Thymus (tissue), 11 donors: Measurements from ENCODE around the gene SLC6A18. TPM values are rescaled to one million over a fixed set of nuclear protein-coding genes. Genes with fewer than 3 reads are reported as not detected.
"Not testable (repeated sequence)": the region's sequence is repeated elsewhere in the genome, so short reads cannot be mapped to it uniquely, and the experiment has no call there.

Experiments used
- DNase-seq, 9 donors: peaks; one replicate each; pipeline ENCODE4 v3.0.0-alpha.2; 2013; ENCODE audit warnings: low spot score in 9 of 9, low read depth in 6 of 9, missing footprints in 1 of 9
- H3K27ac ChIP-seq, 2 donors: one replicate each; pipeline ENCODE4 v1.5.1; 2013; ENCODE audit warnings: control low read depth in 1 of 2, low read depth in 1 of 2, low read length in 1 of 2, mild to moderate bottlenecking in 1 of 2, moderate library complexity in 1 of 2
- H3K27me3 ChIP-seq, 2 donors: one replicate each; pipeline ENCODE4 v1.5.1; 2013; ENCODE audit warnings: low read length in 1 of 2; ENCODE audit not compliant: control insufficient read depth in 2 of 2, insufficient read depth in 1 of 2
- H3K36me3 ChIP-seq, 2 donors: one replicate each; pipeline ENCODE4 v1.5.1; 2013; ENCODE audit warnings: low read length in 1 of 2, mild to moderate bottlenecking in 1 of 2, moderate library complexity in 1 of 2; ENCODE audit not compliant: control insufficient read depth in 2 of 2, insufficient read depth in 2 of 2
- H3K4me1 ChIP-seq, 2 donors: one replicate each; pipeline ENCODE4 v1.5.1; 2013; ENCODE audit warnings: low read length in 2 of 2; ENCODE audit not compliant: control insufficient read depth in 2 of 2, insufficient read depth in 2 of 2
- H3K4me3 ChIP-seq, 2 donors: one replicate each; pipeline ENCODE4 v1.5.1; 2013; ENCODE audit warnings: low read length in 2 of 2, control low read depth in 1 of 2, mild to moderate bottlenecking in 1 of 2
- H3K9me3 ChIP-seq, 2 donors: one replicate each; pipeline ENCODE4 v1.5.1; 2013; ENCODE audit warnings: low read length in 1 of 2, mild to moderate bottlenecking in 1 of 2; ENCODE audit not compliant: control insufficient read depth in 2 of 2, insufficient read depth in 1 of 2
- WGBS: extraction: QIAGEN DNeasy Blood & Tissue Kit; methylation state at CpG from one replicate; pipeline ENCODE4 v1.1.7; 2013; 5-methylcytosine and 5-hydroxymethylcytosine counted together
- polyA plus RNA-seq: library from polyadenylated mRNA; stranded (reverse); fragments of 200-250 nt; gene quantifications from one replicate; pipeline ENCODE4 v1.2.3, GENCODE V29; 2013
- total RNA-seq: library from RNA; stranded (reverse); fragments of 120-200 nt; gene quantifications from one replicate; pipeline ENCODE4 v1.2.4, GENCODE V29; 2013
- donor health status: healthy.

SLC6A18 gene
- total and polyA plus RNA-seq, 2 donors, result 0.05 TPM; not detected in 1

GRCh38 chr5:1282131-1282992, 57.2 kb downstream of the SLC6A18 start:
- WGBS, result 94% methylated on average over 37 of the region's 37 CpGs
- Histone ChIP-seq H3K36me3 (peaks cover 43 to 49% of the 10 kb centered on the region in 2 donors), H3K9me3 (peaks cover 19 to 33% of the 10 kb centered on the region in 2 donors), H3K4me1 (peaks cover 3 to 5% of the 10 kb centered on the region in 2 donors), H3K27me3 (no peaks in the 10 kb centered on the region), H3K27ac (peak overlapping the region in 1 of 2 donors; percentile 32), H3K4me3 (no peak overlapping the region)
- no peak for DNase-seq

DNA sequence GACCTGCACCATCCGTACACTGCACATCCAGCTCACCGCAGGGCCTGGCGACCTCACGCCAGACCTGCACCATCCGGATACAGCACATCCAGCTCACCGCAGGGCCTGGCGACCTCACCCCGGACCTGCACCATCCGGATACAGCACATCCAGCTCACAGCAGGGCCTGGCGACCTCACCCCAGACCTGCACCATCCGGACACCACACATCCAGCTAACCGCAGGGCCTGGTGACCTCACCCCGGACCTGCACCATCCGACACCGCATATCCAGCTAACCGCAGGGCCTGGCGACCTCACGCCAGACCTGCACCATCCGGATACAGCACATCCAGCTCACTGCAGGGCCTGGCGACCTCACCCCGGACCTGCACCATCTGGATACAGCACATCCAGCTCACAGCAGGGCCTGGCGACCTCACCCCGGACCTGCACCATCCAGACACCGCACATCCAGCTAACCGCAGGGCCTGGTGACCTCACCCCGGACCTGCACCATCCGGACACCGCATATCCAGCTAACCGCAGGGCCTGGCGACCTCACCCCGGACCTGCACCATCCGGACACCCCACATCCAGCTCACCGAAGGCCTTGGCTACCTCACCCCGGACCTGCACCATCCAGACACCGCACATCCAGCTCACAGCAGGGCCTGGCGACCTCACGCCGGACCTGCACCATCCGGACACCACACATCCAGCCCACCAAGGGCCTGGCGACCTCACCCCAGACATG, 58.0 kb downstream of the SLC6A18 start:
- Histone ChIP-seq H3K36me3 (peaks cover 35 to 44% of the 10 kb centered on the region in 2 donors), H3K9me3 (peaks cover 13 to 26% of the 10 kb centered on the region in 2 donors), H3K27ac (peak overlapping the region in 1 of 2 donors; percentile 32)
- not testable (repeated sequence) for DNase-seq, H3K27me3 ChIP-seq, H3K4me3 ChIP-seq, H3K4me1 ChIP-seq
- 97% methylated on average over 40 of the region's 40 CpGs for WGBS

DNA sequence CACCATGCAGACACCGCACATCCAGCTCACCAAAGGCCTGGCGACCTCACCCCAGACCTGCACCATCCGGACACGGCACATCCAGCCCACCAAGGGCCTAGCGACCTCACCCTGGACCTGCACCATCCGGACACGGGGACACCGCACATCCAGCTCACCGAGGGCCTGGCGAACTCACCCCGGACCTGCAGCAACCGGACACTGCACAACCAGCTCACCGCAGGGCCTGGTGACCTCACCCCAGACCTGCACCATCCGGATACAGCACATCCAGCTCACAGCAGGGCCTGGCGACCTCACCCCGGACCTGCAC, 58.5 kb downstream of the SLC6A18 start:
- H3K27ac ChIP-seq, H3K27me3 ChIP-seq, DNase-seq, H3K4me1 ChIP-seq, H3K4me3 ChIP-seq: not testable (repeated sequence)
- Histone ChIP-seq H3K9me3 (peaks cover 10 to 26% of the 10 kb centered on the region in 2 donors), H3K36me3 (peaks cover 33 to 44% of the 10 kb centered on the region in 2 donors)
- 96% methylated on average over 16 of the region's 16 CpGs for WGBS

DNA sequence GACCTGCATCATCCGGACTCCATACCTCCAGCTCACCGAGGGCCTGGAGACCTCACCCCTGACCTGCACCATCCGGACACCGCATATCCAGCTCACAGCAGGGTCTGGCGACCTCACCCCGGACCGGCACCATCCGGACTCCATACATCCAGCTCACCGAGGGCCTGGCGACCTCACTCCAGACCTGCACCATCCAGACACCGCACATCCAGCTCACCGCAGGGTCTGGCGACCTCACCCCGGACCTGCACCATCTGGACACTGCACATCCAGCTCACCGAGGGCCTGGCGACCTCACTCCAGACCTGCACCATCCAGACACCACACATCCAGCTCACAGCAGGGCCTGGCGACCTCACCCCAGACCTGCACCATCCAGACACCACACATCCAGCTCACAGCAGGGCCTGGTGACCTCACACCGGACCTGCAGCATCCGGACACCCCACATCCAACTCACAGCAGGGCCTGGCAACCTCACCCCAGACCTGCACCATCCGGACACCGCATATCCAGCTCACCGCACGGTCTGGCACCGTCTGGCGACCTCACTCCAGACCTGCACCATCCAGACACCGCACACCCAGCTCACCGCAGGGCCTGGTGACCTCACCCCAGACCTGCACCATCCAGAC, 59.3 kb downstream of the SLC6A18 start:
- H3K27me3 ChIP-seq, H3K4me3 ChIP-seq, H3K27ac ChIP-seq, DNase-seq, H3K4me1 ChIP-seq: not testable (repeated sequence)
- Histone ChIP-seq H3K36me3 (peaks cover 31 to 37% of the 10 kb centered on the region in 2 donors), H3K9me3 (peaks cover 7 to 22% of the 10 kb centered on the region in 2 donors)
- 94% methylated on average over 27 of the region's 27 CpGs for WGBS

GRCh38 chr5:1285141-1285540, 60.0 kb downstream of the SLC6A18 start:
- DNase-seq, result no peak

GRCh38 chr5:1285883-1286291, 60.7 kb downstream of the SLC6A18 start:
- Histone ChIP-seq H3K4me3 (no peak overlapping the region), H3K9me3 (peaks cover 4 to 14% of the 10 kb centered on the region in 2 donors), H3K27ac (no peak overlapping the region), H3K36me3 (peaks cover 20 to 23% of the 10 kb centered on the region in 2 donors), H3K4me1 (peaks cover 3 to 5% of the 10 kb centered on the region in 2 donors), H3K27me3 (no peaks in the 10 kb centered on the region)
- DNase-seq, result no peak
- 98% methylated on average over 25 of the region's 25 CpGs for WGBS

More at GRCh38 chr5:1285141-1285540, 60.0 kb downstream of the SLC6A18 start:
- H3K4me3 ChIP-seq, result no peak overlapping the region
- peaks cover 24 to 30% of the 10 kb centered on the region in 2 donors for H3K36me3 ChIP-seq
- peaks cover 3 to 5% of the 10 kb centered on the region in 2 donors for H3K4me1 ChIP-seq
- peaks cover 4 to 15% of the 10 kb centered on the region in 2 donors for H3K9me3 ChIP-seq
- WGBS, result 99% methylated on average over 11 of the region's 12 CpGs
- no peaks in the 10 kb centered on the region for H3K27me3 ChIP-seq
- no peak overlapping the region for H3K27ac ChIP-seq

DNA sequence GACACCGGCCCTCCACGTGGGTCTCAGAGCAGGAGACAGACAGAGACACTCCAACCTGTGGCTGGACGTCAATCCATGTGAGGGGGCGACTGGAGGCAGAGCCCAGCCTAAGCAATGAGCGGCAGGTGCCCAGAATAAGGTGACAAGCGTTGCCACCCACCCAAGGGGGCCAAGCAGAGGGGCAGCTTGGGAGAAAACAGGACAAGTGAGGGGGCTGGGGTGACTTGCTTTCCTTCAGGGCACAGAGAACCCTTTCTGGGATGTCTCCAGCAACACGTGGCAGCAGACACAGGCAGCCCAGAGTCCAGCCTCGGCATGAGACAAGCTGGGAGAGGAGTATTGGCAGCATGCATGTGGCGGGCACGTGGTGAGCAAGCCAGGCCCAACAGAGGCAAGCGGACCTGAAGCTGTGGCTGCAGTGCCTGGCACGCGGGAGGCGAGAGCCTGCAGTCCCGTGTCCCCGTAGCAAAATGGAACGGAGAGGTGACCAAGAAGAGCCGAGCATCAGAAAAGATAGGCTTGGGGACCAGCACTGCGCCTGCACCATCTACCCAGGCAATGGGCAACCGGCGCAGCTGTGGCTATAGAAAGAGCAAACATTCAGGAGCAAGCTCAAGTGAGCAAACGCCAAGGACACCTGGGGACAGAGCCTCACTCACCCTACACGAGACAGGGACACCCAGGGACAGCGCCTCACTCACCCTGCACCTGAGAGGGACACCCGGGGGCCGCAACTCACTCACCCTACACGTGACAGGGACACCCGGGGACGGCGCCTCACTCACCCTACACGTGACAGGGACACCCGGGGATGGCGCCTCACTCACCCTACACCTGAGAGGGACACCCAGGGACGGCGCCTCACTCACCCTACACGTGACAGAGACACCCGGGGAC, 63.5 kb downstream of the SLC6A18 start:
- Histone ChIP-seq H3K9me3 (peaks cover 4 to 17% of the 10 kb centered on the region in 2 donors), H3K4me3 (no peak overlapping the region), H3K4me1 (peaks cover 8 to 24% of the 10 kb centered on the region in 2 donors), H3K36me3 (peaks cover 13 to 14% of the 10 kb centered on the region in 2 donors), H3K27me3 (no peaks in the 10 kb centered on the region), H3K27ac (no peak overlapping the region)
- no peak for DNase-seq
- 99% methylated on average over 37 of the region's 37 CpGs for WGBS

DNA sequence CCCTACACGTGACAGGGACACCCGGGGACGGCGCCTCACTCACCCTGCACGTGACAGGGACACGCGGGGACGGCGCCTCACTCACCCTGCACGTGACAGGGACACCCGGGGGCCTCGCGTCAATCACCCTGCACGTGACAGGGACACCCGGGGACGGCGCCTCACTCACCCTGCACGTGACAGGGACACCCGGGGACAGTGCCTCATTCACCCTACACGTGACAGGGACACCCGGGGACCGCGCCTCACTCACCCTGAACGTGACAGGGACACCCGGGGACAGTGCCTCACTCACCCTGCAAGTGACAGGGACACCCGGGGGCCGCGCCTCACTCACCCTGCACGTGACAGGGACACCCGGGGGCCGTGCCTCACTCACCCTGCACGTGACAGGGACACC, 64.4 kb downstream of the SLC6A18 start:
- not testable (repeated sequence) for H3K27ac ChIP-seq, H3K4me3 ChIP-seq, DNase-seq, H3K27me3 ChIP-seq
- 97% methylated on average over 28 of the region's 32 CpGs for WGBS
- H3K4me1 ChIP-seq, result peaks cover 14 to 32% of the 10 kb centered on the region in 2 donors
- H3K36me3 ChIP-seq, result peaks cover 13 to 14% of the 10 kb centered on the region in 2 donors
- H3K9me3 ChIP-seq, result peaks cover 4 to 24% of the 10 kb centered on the region in 2 donors
